ENCODE measurements around the gene HTT-AS.
"Not testable (repeated sequence)": the region's sequence is repeated elsewhere in the genome, so short reads cannot be mapped to it uniquely, and the experiment has no call there.

The HTT-AS gene

DNA sequence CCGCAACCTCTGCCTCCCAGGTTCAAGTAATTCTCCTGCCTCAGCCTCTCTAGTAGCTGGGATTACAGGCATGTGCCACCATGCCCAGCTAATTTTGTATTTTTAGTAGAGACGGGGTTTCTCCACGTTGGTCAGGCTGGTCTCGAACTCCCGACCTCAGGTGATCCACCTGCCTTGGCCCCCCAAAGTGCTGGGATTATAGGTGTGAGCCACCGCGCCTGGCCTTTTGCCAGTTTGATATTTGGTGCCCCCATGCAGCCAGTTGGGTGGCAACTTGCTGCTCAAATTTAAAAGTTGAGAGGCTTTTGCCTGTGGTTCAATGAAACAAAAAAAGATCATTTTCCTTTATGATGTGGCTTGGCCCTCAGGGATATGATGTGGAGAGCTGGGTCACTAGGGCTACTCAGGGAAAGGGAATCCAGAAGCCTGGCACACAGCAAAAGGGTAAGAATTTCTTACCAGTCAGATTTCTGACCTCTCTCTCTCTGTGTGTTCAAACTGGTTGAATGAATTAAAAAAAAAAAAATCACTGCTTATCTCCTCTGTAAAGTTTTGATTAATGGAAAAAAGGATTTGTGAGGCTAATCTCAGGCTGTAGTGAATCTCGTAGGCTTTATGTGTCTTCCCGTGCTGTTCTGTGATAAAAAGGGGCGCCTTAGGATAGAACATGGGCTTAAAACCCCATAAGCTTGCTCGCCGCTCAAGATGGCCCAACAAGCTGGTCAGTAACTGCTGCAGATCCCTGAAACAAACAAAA is 23.0 kb downstream of the HTT-AS start:
- not testable (repeated sequence) for DNase-seq (ENCODE audit: low read depth, low spot score)

- DNase-seq (ENCODE audit: low read depth, low spot score) = peak; percentile 67
These were observed 26.7 kb downstream of the HTT-AS start for GRCh38 chr4:3047464-3048286.

DNA sequence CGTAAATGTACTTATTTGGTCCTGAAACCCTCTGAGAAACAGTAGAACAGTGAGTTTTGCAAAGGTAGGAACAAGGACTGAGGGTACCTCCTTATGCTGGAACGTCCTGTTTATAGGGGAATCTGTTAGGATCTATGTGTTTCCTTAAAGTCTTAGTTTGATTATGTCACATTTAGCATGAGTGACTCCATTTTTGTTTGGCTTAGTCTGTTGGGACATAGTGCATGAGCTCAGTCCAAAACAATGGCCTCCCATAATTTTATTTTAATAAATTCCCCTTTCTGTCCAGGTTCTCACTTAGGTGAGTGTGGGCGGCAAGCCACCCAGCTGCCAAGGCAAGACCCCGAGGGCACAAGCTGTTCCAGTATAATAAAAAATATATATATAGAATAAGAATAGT is 27.7 kb downstream of the HTT-AS start:
- DNase-seq (ENCODE audit: low read depth, low spot score) = no peak

DNA sequence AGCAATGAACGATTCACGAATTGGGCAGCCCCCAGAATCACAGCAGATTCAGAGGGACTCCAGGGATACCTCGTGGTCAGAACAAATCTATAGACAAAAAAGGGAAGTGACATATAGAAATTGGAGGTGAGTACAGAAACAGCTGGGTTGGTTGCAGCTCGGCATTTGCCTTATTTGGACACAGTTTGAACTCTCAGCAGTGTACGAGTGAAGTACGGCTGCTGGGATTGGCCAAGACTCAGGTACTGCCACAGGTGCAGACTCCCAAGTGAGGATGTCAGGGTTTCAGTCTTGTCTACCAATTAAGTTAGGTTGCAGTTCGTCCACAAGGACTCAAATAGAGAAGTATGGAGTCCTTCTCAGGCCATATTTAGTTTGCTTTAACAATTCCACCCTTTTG is 28.2 kb downstream of the HTT-AS start:
- no peak for DNase-seq (ENCODE audit: low read depth, low spot score)

DNA sequence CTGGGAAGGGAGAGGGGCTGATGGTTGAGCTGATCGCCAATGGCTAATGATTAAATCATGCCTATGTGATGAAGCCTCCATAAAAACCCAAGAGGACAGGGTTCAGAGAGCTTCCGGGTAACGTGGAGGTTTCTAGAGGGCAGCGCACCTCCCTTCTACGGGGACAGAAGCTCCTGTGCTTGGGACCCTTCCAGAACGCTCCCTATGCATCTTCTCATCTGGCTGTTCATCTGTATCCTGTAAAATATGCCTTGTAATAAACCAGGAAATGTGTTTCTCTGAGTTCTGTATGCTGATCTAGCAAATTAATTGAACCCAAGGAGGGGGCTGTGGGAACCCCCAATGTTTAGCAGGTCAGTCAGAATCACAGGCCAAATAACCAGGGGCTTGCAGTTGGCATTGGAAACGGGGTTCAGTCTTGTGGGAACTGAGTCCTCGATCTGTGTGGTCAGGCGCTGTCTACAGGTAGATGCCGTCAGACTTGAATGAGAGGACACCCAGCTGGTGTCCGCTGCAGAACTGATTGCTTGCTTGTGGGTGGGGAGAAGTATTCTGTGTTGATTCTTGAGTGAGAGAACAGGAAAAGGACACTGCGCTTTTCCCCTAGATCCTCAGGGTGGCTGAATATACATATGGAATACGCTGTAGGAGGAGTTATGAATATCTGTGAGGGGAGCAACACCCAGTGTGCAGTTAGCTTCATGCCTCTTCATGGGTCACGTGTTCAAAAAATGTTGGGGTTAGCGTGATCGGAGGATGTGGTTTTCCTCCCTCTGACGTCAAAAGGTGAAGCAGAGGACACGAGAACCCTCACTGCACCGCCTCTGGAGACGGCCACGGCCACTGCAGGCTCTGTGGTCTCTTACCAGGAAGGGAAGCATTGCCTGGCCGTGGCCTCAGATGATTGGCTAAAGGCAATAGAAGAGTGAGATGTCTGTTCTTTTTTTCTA is 29.2 kb downstream of the HTT-AS start:
- peak; percentile 27 for DNase-seq (ENCODE audit: low read depth, low spot score)

- no peak for DNase-seq (ENCODE audit: low read depth, low spot score)
These were observed 30.9 kb downstream of the HTT-AS start for GRCh38 chr4:3043282-3044020.

DNA sequence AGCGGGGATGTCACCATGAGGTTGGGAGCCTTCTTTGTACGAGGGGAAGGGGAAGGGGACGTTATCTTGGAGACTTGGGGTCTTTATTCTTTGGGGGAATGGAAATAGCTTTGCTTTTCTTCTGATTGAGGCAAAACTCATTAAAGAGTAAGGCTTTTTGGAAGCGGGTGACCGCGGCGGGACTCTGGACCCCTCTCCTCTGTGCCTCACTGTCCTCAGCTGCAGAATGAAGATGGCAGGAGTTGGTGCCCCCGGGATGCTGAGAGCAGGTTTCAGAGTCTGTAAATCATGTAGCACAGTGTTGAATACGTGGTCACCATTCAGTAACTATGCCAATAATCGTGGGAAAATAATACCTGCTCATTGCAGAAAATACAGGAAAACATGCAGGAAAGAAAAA is 32.1 kb downstream of the HTT-AS start:
- DNase-seq (ENCODE audit: low read depth, low spot score) = no peak

DNA sequence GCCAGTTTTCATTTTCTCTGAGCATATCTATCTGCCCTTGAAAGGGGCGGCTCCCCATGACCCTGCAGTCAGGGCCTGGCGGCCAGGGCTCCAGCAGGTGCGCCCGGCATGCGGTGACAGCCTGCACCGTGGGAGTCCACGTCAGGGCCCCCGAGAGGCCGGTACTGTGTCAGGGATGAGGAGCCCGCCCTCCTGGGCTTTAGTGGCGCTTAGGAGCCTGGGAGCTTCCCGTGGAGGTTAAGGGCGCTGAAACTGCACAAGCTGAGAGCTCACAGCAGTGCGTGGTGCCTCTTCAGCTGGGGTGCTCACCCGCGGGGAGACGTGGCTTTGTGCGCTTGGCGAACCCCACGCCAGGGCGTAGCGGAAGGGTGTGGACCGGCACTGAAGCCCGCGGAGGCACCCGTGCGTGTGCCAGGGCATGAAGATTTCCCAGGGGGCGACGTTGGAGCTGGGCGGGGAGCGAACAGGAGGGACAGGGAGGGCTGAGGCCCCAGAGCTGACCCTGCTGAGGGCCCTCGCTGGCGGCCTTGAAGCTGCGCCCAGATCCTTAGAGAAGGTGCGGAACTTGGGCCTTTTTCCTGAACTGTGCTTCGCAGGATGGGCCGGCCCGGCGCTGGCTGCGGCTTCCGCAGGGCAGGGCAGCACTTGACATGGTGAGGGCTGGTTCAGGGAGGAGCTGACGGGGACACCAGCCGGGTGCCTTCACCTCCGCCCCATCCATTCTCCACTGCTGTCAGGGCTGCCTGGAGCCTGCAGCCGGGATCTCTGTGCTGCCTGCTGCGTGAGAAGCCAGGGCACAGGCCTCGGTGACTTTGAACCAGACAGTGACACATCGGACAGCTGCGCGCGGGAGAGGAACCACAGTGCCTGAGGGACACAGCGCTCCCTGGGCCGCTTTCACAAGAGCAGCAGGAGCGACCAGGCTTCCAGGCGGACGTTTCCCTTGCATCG is 32.9 kb downstream of the HTT-AS start:
- peak; percentile 56 for DNase-seq (ENCODE audit: low read depth, low spot score)

DNA sequence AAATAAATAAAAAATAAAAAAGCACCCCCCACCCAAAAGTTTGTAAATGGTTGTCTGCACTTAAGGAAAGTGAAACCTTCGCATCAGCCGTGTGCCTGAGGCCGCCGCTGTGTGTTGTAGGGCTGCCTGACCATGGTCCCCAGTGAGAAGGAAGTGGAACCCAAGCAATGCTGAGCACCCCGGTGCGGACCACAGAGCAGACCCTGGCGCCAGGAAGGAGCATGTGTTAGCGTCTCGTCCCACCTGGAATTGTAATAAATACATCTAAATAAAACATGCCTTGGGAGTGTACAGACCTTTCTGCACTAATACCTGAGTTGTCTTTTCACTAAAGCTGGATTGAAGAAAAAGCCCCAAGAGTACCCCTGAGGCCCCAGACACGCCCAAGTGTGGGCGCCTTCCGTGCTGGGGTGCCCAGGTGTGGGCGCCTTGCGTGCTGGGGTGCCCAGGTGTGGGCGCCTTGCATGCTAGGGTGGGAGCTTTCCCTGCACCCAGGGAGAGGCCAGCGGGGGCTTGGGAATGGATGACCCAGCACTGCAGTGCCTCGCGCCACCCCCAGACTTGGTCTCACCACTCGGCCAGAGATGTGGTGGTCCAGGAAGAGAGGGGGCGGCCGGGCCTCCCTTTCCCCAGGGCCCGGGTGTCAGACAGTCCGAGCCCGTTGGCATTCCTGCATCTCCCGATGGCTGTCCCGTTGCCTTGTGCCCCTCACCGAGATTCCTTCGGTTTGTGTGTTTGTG is 33.7 kb downstream of the HTT-AS start:
- DNase-seq (ENCODE audit: low read depth, low spot score) = no peak

DNA sequence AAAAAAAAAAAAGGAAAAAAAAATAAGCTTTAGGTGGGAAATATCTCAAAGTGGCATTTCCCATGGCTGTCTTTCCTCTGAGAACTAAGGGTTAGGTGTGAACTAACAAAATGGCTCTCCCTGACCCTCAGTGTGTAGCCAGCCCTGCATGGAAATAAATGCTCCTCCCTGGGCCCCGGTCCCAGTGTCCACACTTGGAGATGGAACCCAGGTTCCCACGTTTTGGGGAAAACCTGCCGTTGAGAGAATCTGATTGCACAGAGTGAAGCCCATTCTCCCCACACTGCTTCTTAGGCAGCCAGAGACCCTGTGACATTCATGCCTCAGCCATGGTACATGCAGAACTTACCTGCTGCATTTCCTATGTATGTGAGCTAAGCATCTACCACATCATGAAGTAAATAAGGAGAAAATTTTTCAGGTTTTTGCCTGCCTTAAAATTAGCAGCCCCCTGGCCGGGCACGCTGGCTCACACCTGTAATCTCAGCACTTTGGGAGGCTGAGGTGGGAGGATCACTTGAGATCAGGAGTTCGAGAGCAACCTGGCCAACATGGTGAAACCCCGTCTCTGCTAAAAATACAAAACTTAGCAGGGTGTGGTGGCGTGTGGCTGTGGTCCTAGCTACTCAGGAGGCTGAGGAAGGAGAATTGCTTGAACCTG is 34.5 kb downstream of the HTT-AS start:
- no peak for DNase-seq (ENCODE audit: low read depth, low spot score)

DNA sequence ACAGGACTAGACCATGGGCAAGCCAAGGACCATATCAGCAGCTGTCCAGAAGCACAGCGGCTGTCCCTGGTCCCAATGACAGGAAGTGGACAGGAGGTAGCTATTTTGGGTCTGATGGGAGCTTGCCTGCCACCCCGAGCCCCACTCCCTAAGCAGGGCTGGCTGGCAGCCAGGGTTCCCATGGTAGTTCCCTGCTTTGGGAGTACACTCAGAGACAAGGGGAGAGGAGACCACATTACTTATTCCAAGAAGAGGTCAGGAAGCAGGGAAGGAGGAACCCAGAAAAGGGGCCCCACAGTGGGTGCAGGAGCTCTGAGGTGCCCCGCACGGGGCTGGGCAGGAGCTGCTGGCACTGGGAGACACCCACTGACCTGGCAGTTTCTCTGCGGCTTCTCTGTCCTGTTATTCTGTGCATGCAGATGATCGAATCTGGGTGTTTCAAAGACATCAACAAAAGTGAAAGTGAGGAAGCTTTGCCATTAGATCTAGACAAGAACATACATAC is 36.3 kb downstream of the HTT-AS start:
- peak; percentile 23 for DNase-seq (ENCODE audit: low read depth, low spot score)

- DNase-seq (ENCODE audit: low read depth, low spot score) = no peak
These were observed 38.0 kb downstream of the HTT-AS start for GRCh38 chr4:3036131-3036952.

DNA sequence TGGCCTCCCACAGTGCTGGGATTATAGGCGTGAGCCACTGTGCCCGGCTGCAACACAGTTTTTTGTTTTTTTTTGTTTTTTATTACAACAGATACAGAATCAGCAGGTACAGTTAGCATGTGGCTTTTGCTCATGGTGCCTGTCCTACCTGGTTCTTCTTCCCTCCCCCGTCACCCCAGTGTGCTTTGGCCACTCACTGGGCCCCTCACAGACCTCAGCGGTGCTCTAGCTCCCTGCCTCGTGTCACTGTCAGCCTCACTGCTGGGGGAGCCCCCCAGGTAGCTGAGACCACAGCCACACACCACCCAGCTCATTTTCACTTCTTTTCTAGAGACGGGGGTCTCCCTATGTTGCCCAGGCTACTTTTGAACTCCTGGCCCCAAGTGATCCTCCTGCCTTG is 38.7 kb downstream of the HTT-AS start:
- no peak for DNase-seq (ENCODE audit: low read depth, low spot score)

GRCh38 chr4:3035249-3035648 is 39.1 kb downstream of the HTT-AS start:
- DNase-seq (ENCODE audit: low read depth, low spot score) = no peak

GRCh38 chr4:3034231-3034630 is 40.1 kb downstream of the HTT-AS start:
- no peak for DNase-seq (ENCODE audit: low read depth, low spot score)

GRCh38 chr4:3031357-3032082 is 42.8 kb downstream of the HTT-AS start:
- no peak for DNase-seq (ENCODE audit: low read depth, low spot score)
